HL-60 (cell line): ENCODE data around the gene PPFIBP2.

Experiments
- DNase-seq, 2 experiments: peaks; one replicate each; pipeline ENCODE4 v3.0.0-alpha.2; 2010 to 2020; ENCODE audit warnings: low read depth in 1 of 2, low spot score in 1 of 2
- H3K27ac ChIP-seq: fragments of 250-450 bp; sonication (Bioruptor Pico); replicated peaks from 2 replicates; pipeline ENCODE4 v1.5.1; 2020; ENCODE audit warnings: mild to moderate bottlenecking, moderate library complexity
- H3K27me3 ChIP-seq: fragments of 250-450 bp; sonication (Bioruptor Pico); 2 replicates; pipeline ENCODE4 v1.5.1; 2021; ENCODE audit warnings: mild to moderate bottlenecking, moderate library complexity; ENCODE audit not compliant: insufficient read depth, poor library complexity, severe bottlenecking
- H3K4me3 ChIP-seq: replicated peaks from 2 replicates; pipeline ENCODE4 v1.5.1; 2011; ENCODE audit warnings: mild to moderate bottlenecking, control low read depth, low read length; ENCODE audit not compliant: insufficient read depth
- CTCF ChIP-seq: IDR thresholded peaks from one replicate; pipeline ENCODE4 v1.5.1; 2011; ENCODE audit warnings: low read length, control low read depth, inconsistent platforms; ENCODE audit not compliant: insufficient read depth
- GABPA ChIP-seq: IDR thresholded peaks from 2 replicates; pipeline ENCODE4 v1.6.1; 2012; ENCODE audit warnings: low read depth
- POLR2AphosphoS5 ChIP-seq: IDR thresholded peaks from 2 replicates; pipeline ENCODE4 v1.6.1; 2012; ENCODE audit warnings: low read depth
- REST ChIP-seq: IDR thresholded peaks from 2 replicates; pipeline ENCODE4 v1.6.1; 2012; ENCODE audit warnings: low read depth; ENCODE audit not compliant: insufficient replicate concordance
- SPI1 ChIP-seq: IDR thresholded peaks from 2 replicates; pipeline ENCODE4 v1.6.1; 2012; ENCODE audit warnings: low read depth, mild to moderate bottlenecking, borderline replicate concordance

The PPFIBP2 gene

GRCh38 chr11:7563281-7563680, 49.5 kb downstream of the PPFIBP2 start:
- no peak for DNase-seq
- Histone ChIP-seq H3K27me3 (no peaks in the 10 kb centered on the region), H3K27ac (no peak overlapping the region), H3K4me3 (no peak overlapping the region)
- TF ChIP-seq CTCF (no peak), GABPA (no peak), POLR2AphosphoS5 (no peak), REST (no peak), SPI1 (no peak)

- no peak for TF ChIP-seq GABPA
- no peak for TF ChIP-seq CTCF
- no peak for TF ChIP-seq REST
- TF ChIP-seq SPI1, result no peak
- no peak for TF ChIP-seq POLR2AphosphoS5
Observed at GRCh38 chr11:7564803-7565202, 51.0 kb downstream of the PPFIBP2 start.

GRCh38 chr11:7567311-7567710, 53.5 kb downstream of the PPFIBP2 start:
- DNase-seq, result no peak
- TF ChIP-seq REST, result no peak
- TF ChIP-seq CTCF, result no peak
- no peak for TF ChIP-seq POLR2AphosphoS5
- no peak for TF ChIP-seq SPI1
- no peak for TF ChIP-seq GABPA
- no peaks in the 10 kb centered on the region for H3K27me3 ChIP-seq
- H3K4me3 ChIP-seq, result no peak overlapping the region
- H3K27ac ChIP-seq, result no peak overlapping the region

More at GRCh38 chr11:7564803-7565202, 51.0 kb downstream of the PPFIBP2 start:
- no peaks in the 10 kb centered on the region for H3K27me3 ChIP-seq
- no peak overlapping the region for H3K4me3 ChIP-seq
- DNase-seq, result no peak
- no peak overlapping the region for H3K27ac ChIP-seq
